NCI-H2029 (cell line): ENCODE measurements around the gene DOK7.

Source experiments
- DNase-seq: peaks from one replicate; lab custom pipeline; 2025; lab: John Stamatoyannopoulos, UW

DOK7 gene

GRCh38 chr4:3462790-3463415 lies at the start of gene DOK7:
DOK7 (plus strand) TSS chr4:3463306; CDS start chr4:3463376, 70 bp downstream.
- DNase-seq: no peak

DNA sequence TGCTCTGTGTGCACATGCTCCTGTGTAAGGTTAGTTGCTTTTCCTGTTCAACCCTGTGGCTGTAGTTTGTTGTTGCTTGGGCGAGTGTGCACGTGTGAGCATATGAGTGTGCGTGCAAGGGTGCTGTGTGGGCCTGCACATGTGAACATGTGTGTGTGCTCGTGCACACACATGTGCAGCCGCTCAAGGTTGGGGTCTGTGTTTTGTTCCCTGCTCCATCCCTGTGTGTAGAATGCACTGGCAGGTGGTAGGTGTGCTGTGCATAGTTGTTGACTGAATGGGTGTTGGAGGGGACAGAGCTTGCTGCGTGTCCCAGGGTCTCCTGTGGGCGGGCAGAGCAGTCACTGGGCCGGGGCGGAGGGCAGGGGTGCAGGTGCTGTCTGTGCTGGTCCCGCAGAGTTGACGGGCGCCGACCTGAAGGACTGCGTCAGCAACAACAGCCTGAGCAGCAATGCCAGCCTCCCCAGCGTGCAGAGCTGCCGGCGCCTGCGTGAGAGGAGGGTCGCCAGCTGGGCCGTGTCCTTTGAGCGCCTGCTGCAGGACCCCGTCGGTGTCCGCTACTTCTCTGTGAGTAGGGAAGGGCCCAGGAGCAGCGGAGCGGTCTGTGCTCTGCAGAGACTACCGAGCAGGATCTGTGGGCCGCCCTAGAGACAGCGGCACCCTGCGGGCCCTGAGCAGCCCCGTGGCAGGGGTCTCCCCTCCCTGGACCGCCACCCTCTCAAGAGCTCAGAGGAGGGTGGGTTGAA lies 49.3 kb upstream of the DOK7 start:
- no peak for DNase-seq

- DNase-seq: no peak
These were observed 48.5 kb upstream of the DOK7 start for GRCh38 chr4:3414421-3415279.

DNA sequence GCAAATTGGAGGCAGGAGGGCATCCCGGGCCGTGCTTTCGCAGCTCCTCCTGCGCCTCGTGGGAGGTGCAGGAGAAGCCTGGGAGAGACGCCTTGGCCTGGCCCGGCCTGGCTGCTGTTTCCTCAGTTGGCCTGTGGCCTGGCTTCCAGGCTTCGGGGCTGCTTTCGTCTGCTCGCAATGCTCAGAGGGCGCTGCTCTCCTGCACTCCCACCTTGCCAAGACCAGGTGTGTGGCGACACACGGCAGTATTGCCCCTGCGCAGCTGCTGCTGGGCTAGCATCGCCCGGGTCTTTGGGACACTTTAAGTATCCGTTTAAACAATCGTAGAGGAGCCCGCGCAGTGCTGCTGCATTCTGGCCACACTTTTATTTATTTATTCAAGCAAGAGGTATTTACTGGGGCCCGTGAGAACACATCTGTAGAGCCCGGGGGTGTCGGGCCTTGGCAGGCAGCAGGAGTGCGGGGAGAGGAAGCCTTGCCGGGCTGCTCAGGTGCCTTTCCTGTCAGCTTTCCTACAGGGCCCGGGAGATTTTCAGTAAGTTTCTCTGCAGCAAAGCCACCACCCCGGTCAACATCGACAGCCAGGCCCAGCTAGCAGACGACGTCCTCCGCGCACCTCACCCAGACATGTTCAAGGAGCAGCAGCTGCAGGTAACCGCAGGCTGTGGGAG lies 47.5 kb upstream of the DOK7 start:
- DNase-seq: no peak

DNA sequence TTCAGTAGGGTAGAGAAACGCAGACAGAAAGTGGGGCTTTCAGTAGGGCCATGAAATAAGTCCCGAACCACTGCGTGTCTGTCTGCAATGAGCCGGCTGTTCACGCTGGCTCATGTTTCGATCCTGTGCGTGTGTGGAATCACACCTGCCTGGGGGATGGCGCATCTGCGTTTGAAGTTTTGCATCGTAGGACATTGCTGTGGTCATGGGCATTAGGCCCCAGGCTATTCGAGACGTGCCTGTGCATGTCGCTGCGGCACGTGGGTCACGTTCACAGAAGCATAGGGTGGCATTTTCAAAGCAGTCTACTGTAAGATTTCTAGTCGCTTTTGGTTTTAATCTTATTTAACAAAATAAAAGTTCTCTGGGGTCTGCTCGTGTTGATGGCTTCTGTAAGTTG lies 46.8 kb upstream of the DOK7 start:
- no peak for DNase-seq

- no peak for DNase-seq
These were observed 46.3 kb upstream of the DOK7 start for GRCh38 chr4:3416821-3417221.

DNA sequence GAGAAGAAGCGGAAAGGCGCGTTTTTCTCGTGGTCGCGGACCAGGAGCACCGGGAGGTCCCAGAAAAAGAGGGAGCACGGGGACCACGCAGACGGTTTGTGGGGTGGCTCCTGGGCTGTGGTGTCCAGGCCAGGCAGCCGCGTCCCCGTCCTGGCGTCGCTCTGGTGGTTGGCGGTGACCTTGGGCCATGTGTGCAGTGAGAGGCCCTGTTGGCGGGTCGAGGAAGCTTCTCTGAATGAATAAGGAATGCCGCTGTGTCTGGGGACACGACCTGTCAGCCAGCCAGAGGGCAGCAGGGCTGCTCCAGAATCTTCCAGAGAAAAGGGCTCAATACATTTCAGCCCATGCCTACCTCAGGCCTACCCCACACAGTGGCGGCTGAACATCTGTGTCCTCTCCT lies 45.7 kb upstream of the DOK7 start:
- DNase-seq: no peak

DNA sequence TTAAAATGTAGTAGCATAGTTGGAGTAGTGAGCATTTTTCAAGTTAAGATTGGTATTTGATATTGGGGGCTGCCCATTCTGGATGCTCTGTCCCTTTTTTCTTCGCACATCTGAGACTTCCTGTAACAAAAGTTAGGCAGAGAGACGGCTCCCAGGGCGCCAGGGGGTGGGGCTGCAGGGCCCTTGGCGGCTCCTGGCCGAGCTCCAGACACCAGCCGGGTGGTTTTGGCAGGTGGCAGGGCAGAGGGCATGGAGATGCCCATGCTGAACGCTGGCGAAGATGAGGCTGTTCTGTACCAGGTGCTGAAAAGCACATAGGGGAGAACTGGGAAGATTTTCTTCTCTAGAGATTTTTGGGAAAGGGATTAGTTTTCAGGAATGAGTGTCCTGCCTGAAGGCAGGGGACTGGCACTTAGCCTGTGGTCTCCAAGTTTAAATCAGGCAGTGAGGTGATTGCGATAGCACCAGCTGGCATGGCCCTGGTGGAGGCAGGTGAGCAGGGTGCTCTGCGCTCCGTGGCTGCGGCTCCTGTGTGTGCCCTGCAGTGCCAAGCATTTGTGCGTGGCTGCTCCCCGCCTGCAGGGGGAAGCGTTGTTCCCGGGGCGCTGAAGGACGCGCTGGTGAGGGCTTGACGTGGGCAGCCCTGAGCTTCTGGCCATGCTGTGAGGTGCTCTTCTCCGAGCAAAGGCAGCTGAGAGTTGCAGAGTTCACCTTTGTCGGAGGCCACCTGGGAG lies 44.9 kb upstream of the DOK7 start:
- no peak for DNase-seq

DNA sequence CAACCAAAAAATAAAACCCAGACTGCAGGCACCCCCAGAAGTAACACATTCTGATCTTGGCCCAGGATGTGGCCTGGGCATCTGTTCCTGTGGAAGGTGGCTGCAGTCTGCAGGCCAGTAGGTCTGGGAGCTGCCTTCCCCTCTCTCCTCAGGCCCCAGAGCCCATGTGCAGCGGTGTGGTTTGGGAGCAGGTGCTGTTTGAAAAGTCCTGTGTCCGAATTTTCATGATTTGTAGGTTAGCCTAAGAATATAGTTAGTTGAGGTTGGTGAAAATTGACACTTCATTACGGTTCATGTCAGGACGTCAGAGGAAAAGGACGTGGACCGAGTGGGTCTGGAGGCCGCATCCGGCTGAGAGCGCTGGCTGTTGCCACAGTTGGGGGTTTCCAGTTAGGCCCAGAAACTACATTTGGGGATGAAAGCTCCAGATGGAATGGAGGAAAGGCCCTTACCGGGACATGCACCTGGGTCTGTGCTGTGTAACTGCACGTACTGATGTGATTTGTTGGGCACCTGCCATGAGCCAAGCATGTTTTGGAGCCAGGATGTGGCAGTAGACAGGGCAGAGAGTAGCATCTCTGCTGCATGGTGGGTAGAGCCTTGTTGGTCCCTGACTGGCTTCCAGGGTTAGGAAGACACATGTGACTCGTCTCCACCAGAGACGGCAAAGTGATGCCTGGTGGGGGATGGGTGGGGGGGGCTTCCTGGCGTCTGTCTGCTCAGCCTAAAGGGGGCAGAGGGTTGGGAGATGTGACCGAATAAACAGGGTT lies 43.1 kb upstream of the DOK7 start:
- no peak for DNase-seq

DNA sequence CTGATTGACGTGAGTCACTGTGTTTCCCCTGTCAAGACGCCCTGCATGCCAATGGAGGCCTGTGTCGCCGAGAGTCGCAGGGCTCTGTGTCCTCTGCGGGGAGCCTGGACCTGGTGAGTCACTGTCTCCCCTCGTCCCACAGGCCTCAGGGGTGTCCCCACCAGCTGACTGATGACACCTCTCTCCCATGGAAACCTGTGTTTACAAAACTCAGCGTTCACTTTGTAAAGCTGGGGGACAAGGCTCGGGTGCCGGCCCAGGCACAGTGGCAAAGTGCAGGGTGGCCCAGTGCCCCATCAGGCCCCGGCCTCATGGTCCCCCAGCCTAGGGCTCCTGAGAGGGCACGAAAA lies 42.5 kb upstream of the DOK7 start:
- DNase-seq: no peak

DNA sequence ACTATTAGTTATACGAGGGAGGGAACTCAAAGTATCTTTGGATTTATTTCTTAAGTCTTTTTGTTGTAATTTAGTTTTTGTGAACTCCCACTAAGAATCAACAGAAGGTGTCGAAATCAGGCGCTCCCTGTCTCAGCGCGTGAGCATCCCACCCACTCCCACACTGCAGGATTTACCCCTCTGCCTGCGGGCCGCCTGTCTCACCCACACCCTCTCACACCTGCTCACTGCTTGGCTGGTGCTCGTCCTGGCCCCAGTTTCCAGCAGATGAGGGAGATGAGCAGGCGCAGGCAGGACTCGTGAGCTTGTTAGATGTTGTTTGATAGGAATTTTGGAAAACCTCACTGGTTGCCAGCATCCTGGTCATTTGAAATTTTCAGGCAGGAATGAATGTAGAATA lies 42.1 kb upstream of the DOK7 start:
- no peak for DNase-seq

- DNase-seq: no peak
These were observed 41.6 kb upstream of the DOK7 start for GRCh38 chr4:3421470-3421869.

DNA sequence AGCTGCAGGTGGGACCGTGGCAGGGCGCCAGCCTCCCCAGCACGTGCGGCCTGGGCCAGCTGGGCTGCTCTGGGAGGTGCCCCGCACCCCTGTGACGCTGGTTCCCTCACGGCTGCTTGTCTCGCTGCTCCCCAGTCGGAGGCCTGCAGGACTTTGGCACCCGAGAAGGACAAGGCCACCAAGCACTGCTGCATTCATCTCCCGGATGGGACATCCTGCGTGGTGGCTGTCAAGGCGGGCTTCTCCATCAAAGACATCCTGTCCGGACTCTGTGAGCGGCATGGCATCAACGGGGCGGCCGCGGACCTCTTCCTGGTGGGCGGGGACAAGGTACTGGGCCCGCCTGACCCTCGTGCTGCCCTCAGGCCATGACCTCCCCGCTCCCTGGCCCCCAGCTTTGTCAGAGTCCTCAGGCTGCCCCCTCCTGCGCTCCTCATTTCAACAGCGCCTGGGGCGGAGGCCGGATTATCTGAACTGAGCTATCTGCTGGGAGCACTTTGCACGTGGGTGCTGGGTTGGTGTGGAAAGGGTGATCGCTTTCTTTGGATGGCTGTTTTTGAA lies 40.8 kb upstream of the DOK7 start:
- no peak for DNase-seq

DNA sequence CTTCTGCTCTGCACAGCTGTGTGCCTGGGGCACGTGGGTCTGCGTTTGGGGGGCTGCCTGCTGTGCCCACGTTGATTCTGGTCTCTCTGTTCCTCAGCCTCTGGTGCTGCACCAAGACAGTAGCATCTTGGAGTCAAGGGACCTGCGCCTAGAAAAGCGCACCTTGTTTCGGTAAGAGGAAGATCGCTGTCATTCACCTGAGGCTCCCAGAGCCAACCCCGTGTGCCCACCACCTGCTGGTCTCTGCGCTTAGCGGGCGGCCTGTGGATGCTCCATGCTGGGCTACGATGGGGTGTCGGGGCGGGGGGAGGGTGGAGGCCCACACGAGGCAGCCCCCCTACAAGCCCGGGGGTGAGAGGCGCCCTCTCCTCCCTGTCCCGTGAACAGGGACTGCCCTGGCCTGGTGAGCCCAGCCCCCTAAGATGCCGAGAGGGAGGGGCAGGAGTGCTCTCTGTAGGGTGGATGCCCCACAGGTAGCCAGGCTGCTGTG lies 40.3 kb upstream of the DOK7 start:
- no peak for DNase-seq

DNA sequence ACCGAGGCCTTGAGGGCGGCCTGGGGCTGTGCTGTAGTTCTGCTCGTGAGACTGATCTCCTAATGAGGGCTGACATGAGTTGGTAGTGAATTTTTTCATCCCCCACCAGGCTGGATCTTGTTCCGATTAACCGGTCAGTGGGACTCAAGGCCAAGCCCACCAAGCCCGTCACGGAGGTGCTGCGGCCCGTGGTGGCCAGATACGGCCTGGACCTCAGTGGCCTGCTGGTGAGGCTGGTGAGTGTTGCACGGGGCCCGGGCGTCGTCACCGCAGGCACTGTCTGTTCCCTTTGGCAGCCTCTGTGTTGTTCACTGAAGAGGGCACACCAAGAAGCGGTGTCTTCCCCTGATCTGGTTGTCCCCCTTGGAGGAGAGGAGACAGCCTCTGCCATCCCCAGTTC lies 39.7 kb upstream of the DOK7 start:
- DNase-seq: no peak

DNA sequence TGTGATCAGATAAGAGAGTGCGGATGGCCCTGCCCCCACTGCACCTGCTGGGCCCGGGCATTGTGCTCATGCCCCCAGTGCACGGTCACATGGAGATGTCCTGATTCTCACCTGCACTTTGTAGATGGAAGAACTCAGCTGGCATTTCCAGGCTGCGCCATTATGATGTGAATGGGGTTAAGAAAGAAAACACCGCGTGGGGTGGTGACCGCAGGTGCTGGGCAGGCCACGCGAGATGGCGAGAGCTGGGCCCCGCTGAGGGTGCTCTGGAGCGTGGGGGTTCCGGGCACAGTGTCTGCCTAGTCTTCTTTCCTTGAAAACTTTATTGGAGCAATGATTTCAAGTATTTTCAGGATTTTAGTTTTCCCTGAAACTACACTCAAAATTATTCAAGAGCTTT lies 39.2 kb upstream of the DOK7 start:
- DNase-seq: no peak

GRCh38 chr4:3424522-3425095 lies 38.5 kb upstream of the DOK7 start:
- no peak for DNase-seq

- no peak for DNase-seq
These were observed 36.5 kb upstream of the DOK7 start for GRCh38 chr4:3426465-3427133.

- DNase-seq: no peak
These were observed 36.0 kb upstream of the DOK7 start for GRCh38 chr4:3427134-3427476.
